ENCODE results near the gene LUC7L. TPM values are rescaled to one million over a fixed set of nuclear protein-coding genes. Genes with fewer than 3 reads are reported as not detected.
"Not testable (repeated sequence)": the region's sequence is repeated elsewhere in the genome, so short reads cannot be mapped to it uniquely, and the experiment has no call there.

LUC7L gene
- total RNA-seq, 6 experiments from 2014 or later, result 18.9 to 30.2 (median 20.4) TPM

DNA sequence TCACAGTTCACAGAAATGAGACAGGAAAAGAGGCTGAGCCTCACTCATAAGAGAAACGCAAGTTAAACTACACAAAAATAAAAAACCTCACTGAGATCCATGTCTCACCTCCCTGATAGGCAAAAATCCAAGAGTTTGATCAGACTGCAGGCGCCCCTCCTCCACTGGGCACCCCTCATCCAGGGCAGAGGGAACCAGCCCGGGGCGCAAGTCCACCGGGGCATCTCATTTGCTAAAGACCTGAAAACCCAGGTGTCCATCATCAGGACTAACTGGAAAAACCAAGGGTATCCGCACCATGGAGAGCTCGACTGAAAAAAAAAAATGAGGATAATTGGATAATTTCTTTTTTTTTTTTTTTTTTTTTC, 74.2 kb downstream of the LUC7L start:
- Histone ChIP-seq H3K36me3 (no peaks in the 10 kb centered on the region), H3K4me1 (peaks cover 0 to 5% (median 2%) of the 10 kb centered on the region in 4 donors), H3K9me3 (no peaks in the 10 kb centered on the region), H3K27ac (no peak overlapping the region), H3K4me3 (no peak overlapping the region), H3K27me3 (no peaks in the 10 kb centered on the region)
- DNase-seq (peak in 1 of 3 donors; percentile 9), ATAC-seq (no peak)
- intact Hi-C loops (cut with DNase I), result no loop called here
- TF ChIP-seq CTCF (IDR thresholded peaks at IDR 0.05) (no peak), POLR2A (IDR thresholded peaks at IDR 0.05) (no peak)
- 80% methylated on average over 3 of the region's 7 CpGs for WGBS (ENCODE audit: insufficient coverage, low coverage, low lambda C conversion rate, missing lambda C conversion rate)

DNA sequence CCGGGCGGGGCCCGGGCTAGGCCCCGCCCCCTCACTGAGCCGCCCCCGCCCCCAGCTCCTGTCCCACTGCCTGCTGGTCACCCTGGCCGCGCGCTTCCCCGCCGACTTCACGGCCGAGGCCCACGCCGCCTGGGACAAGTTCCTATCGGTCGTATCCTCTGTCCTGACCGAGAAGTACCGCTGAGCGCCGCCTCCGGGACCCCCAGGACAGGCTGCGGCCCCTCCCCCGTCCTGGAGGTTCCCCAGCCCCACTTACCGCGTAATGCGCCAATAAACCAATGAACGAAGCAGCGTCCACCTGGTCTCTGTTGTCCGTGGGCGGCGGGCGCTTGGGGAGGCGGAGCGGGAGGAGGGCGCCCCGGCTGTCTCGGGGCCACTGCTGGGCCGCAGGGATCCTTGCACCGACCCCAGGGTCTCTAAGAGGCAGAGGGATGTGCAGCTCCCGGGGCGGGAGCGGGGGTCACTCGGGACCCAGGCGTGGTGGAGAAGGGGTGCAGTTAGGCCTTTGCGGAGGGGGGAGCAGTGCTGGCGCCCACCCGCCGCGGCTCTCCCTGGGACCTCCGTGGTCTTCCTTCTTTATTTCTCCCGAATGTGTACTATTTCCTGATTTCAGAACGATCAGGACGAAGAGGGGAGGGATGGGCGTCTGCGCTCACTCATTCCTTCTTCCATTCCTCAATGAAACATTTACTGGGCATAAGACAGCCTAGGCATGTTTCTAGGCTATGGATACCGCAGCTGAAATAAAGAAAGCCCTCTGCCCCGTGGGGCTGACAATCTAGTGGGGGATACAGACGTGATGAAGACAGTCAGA, 74.8 kb downstream of the LUC7L start:
- Histone ChIP-seq H3K27ac (no peak overlapping the region), H3K27me3 (no peaks in the 10 kb centered on the region), H3K36me3 (no peaks in the 10 kb centered on the region), H3K4me1 (peaks cover 0 to 5% (median 2%) of the 10 kb centered on the region in 4 donors), H3K9me3 (no peaks in the 10 kb centered on the region), H3K4me3 (peak overlapping the region; percentile 5 to 18 (median 13))
- intact Hi-C loops (cut with DNase I), result no loop called here
- 4% methylated on average over 14 of the region's 59 CpGs for WGBS (ENCODE audit: insufficient coverage, low coverage, low lambda C conversion rate, missing lambda C conversion rate)
- DNase-seq (peak in 1 of 3 donors; percentile 55), ATAC-seq (peak in 3 of 4 donors; percentile 17 to 32 (median 23))
- no peak for TF ChIP-seq CTCF (IDR thresholded peaks at IDR 0.05)
- no peak for TF ChIP-seq POLR2A (IDR thresholded peaks at IDR 0.05)

DNA sequence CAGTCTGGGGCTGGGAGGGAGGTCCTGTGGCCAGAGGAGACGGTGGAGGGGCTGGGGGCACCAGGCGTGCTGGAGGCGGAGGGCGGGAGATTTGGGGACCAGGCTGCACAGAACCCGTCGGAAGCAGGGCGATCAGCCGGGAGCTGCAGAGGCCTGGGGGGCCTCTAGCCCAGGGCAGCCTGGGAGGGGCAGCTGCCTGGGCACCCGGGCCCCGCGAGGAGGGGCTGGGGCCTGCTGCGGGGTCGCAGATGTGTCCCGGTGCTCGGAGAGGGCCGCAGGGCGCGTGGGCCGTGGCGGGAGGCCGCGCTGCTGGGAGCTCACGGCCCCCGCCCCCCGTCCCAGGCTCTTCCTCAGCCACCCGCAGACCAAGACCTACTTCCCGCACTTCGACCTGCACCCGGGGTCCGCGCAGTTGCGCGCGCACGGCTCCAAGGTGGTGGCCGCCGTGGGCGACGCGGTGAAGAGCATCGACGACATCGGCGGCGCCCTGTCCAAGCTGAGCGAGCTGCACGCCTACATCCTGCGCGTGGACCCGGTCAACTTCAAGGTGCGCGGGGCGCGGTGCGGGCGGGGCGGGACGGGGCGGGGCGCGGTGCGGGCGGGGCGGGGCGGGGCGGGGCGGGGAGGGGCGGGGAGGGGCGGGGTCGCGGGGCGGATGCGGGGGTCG, 75.6 kb downstream of the LUC7L start:
- WGBS (ENCODE audit: insufficient coverage, low coverage, low lambda C conversion rate, missing lambda C conversion rate), result no CpG with 5 or more reads among the region's 74 CpGs
- ATAC-seq, result peak in 2 of 4 donors; percentile 9 to 26
- not testable (repeated sequence) for H3K4me3 ChIP-seq

DNA sequence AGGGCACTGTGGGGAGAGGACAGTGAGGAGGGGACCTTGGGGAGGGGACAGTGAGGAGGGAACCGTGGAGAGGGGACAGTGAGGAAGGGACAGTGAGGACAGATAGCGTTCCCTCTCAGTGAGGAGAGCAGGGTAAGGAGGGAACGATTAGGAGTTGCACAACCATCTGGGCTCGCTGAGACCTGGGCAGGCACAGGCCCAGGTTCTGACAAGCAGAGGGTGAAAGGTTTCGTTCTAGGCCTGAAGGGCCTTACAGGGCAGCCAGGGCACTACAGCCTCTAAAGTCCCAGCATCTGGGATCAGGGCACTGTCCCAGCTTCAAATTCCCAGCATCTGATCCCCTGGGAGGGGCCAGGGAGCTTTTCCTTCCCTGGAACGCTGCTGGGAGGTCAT, 76.1 kb downstream of the LUC7L start:
- H3K27me3 ChIP-seq; H3K36me3 ChIP-seq; intact Hi-C loops (cut with DNase I); H3K4me1 ChIP-seq; H3K27ac ChIP-seq; H3K9me3 ChIP-seq; DNase-seq; H3K4me3 ChIP-seq: not testable (repeated sequence)
- ATAC-seq, result peak; percentile 67 to 97 (median 82)
- WGBS (ENCODE audit: insufficient coverage, low coverage, low lambda C conversion rate, missing lambda C conversion rate), result 28% methylated on average over 2 of the region's 6 CpGs

More for the DNA sequence above, 75.6 kb downstream of the LUC7L start:
- H3K36me3 ChIP-seq; H3K9me3 ChIP-seq; DNase-seq; H3K4me1 ChIP-seq; H3K27me3 ChIP-seq; intact Hi-C loops (cut with DNase I); H3K27ac ChIP-seq: not testable (repeated sequence)

- DNase-seq (peak in 1 of 3 donors; percentile 31), ATAC-seq (peak in 2 of 4 donors; percentile 24 to 28)
- H3K36me3 ChIP-seq, result no peaks in the 10 kb centered on the region
- intact Hi-C loops (cut with DNase I), result no loop called here
- no peaks in the 10 kb centered on the region for H3K27me3 ChIP-seq
- peaks cover 0 to 5% (median 2%) of the 10 kb centered on the region in 4 donors for H3K4me1 ChIP-seq
- no peaks in the 10 kb centered on the region for H3K9me3 ChIP-seq
- H3K4me3 ChIP-seq, result no peak within 1 kb of the TSS
- WGBS (ENCODE audit: insufficient coverage, low coverage, low lambda C conversion rate, missing lambda C conversion rate), result 70% methylated on average over 11 of the region's 17 CpGs
- no peak within 1 kb of the TSS for H3K27ac ChIP-seq
- no peak for TF ChIP-seq POLR2A (IDR thresholded peaks at IDR 0.05)
- TF ChIP-seq CTCF (IDR thresholded peaks at IDR 0.05), result no peak
These were observed 76.8 kb downstream of the LUC7L start, which contains the start of gene HBZ for GRCh38 chr16:152141-153128. Gene HBZ (plus strand): TSS chr16:152644. CDS start chr16:152910, 266 bp downstream.
